ENCODE results near the gene ELOVL6. TPM values are rescaled to one million over a fixed set of nuclear protein-coding genes. Genes with fewer than 3 reads are reported as not detected.

The ELOVL6 gene
- polyA plus RNA-seq, 1 donor, result 14.1 TPM

DNA sequence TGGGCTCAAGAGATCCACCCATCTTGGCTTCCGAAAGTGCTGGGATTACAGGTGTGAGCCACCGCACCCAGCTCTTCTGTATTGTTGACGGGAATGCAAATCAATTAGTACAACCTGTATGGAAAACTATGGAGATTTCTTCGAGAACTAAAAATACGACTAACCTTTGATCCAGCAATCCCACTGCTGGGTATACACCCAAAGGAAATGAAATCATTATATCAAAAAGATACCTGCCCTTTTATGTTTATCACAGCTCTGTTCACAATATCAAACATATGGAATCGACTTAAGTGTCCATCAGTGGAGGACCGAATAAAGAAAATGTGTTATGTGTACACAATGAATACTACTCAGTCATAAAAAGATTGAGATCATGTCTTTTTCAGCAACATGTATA, 49.3 kb downstream of the ELOVL6 start:
- H3K4me3 ChIP-seq (ENCODE audit: low read length), result no peak overlapping the region
- DNase-seq, result no peak
- H3K27ac ChIP-seq (ENCODE audit: low read length), result no peak overlapping the region
- WGBS (ENCODE audit: insufficient coverage, low lambda C conversion rate), result 88% methylated on average over 2 of the region's 7 CpGs
- H3K27me3 ChIP-seq (ENCODE audit: control insufficient read depth, insufficient read depth, low read length), result no peaks in the 10 kb centered on the region
- H3K9me3 ChIP-seq (ENCODE audit: control insufficient read depth, low read depth, low read length), result no peaks in the 10 kb centered on the region
- no peaks in the 10 kb centered on the region for H3K4me1 ChIP-seq (ENCODE audit: control insufficient read depth, insufficient read depth, low read length)
- H3K36me3 ChIP-seq (ENCODE audit: control insufficient read depth, insufficient read depth, low read length), result no peaks in the 10 kb centered on the region

DNA sequence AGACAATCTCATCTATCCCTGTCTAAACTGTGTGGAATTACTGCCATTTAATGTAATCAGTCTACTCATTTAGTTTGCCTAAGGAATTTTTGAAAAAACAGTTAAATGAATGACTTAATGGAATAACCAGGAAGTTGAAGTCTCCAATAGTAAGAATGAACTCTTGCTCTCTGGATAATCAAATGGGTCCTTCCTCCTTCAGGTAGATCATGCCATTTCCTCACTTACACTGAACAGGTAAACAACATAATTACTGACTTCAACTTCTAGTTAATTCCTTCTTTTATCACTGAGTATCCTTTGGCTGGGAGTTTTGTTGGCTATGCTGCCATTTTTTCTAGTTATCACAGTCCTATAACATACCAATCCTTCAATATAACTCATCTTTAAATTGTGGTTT, 56.0 kb downstream of the ELOVL6 start:
- Histone ChIP-seq H3K27me3 (ENCODE audit: control insufficient read depth, insufficient read depth, low read length) (no peaks in the 10 kb centered on the region), H3K36me3 (ENCODE audit: control insufficient read depth, insufficient read depth, low read length) (no peaks in the 10 kb centered on the region), H3K27ac (ENCODE audit: low read length) (no peak overlapping the region), H3K4me3 (ENCODE audit: low read length) (no peak overlapping the region), H3K9me3 (ENCODE audit: control insufficient read depth, low read depth, low read length) (no peaks in the 10 kb centered on the region), H3K4me1 (ENCODE audit: control insufficient read depth, insufficient read depth, low read length) (peaks cover 16% of the 10 kb centered on the region)
- no peak for DNase-seq

DNA sequence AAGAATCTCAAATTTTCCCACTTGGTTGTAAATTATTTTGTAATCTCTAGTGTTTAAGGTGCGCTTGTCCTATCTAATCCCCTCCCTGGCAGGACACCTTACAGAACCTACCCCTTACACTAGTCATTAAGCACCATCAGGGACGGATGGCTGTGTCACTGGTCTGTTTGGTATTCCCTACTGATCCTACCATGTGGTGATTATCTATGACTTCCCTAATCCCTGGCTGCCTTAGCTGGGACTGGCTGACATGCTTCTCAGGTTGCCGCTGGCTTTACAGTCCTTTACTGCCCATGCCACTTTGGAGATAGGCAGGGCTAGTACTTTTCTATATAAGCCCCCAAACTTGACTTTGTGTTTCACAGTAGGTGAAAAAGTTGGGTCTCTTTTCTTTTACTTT, 58.6 kb downstream of the ELOVL6 start:
- Histone ChIP-seq H3K36me3 (ENCODE audit: control insufficient read depth, insufficient read depth, low read length) (no peaks in the 10 kb centered on the region), H3K9me3 (ENCODE audit: control insufficient read depth, low read depth, low read length) (no peaks in the 10 kb centered on the region), H3K27me3 (ENCODE audit: control insufficient read depth, insufficient read depth, low read length) (no peaks in the 10 kb centered on the region), H3K27ac (ENCODE audit: low read length) (no peak overlapping the region), H3K4me1 (ENCODE audit: control insufficient read depth, insufficient read depth, low read length) (peaks cover 33% of the 10 kb centered on the region), H3K4me3 (ENCODE audit: low read length) (no peak overlapping the region)
- no CpG with 5 or more reads among the region's 3 CpGs for WGBS (ENCODE audit: insufficient coverage, low lambda C conversion rate)
- no peak for DNase-seq

DNA sequence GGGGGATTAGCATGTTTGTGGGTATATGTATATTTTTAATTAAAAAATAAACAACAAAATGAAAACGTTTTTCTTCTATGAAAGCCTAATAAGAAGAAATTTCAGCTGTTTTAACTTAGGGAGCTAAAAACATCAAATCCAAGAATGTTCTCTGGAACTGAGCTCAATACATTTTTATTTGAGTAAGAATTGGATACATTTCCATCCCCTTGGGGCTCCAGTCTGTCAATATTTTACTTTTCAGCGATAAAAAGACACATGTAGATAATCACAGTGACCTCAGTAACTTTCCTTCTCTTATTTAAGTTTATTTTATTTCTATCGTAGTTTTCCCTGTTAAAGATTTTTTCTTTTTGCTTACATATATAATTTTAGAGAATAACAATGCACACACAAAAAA, 59.3 kb downstream of the ELOVL6 start:
- peaks cover 40% of the 10 kb centered on the region for H3K4me1 ChIP-seq (ENCODE audit: control insufficient read depth, insufficient read depth, low read length)
- no peaks in the 10 kb centered on the region for H3K36me3 ChIP-seq (ENCODE audit: control insufficient read depth, insufficient read depth, low read length)
- 92% methylated on average over 3 of the region's 3 CpGs for WGBS (ENCODE audit: insufficient coverage, low lambda C conversion rate)
- no peak overlapping the region for H3K27ac ChIP-seq (ENCODE audit: low read length)
- no peak overlapping the region for H3K4me3 ChIP-seq (ENCODE audit: low read length)
- H3K9me3 ChIP-seq (ENCODE audit: control insufficient read depth, low read depth, low read length), result no peaks in the 10 kb centered on the region
- no peaks in the 10 kb centered on the region for H3K27me3 ChIP-seq (ENCODE audit: control insufficient read depth, insufficient read depth, low read length)
- DNase-seq, result no peak

DNA sequence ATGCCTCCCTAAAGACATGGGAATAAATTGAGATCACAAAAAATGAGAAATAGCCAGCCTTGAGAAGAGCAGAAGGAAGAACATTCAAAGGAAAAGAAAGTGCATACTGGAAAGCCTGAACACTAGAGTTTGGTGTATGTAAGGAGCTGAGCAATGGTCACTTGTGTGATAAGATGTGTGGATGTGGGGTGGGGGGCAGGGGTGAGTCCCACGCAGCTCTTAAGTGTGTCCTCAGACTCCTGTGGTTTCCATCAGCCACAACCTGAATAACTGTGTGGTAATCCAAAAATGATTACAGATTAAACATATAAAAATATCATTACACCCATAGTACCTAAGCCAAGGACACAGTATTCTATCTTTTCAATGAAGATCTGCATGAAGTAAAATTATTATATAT, 59.9 kb downstream of the ELOVL6 start:
- DNase-seq, result no peak
- no peak overlapping the region for H3K27ac ChIP-seq (ENCODE audit: low read length)
- no CpG with 5 or more reads among the region's 1 CpG for WGBS (ENCODE audit: insufficient coverage, low lambda C conversion rate)
- peaks cover 44% of the 10 kb centered on the region for H3K4me1 ChIP-seq (ENCODE audit: control insufficient read depth, insufficient read depth, low read length)
- no peaks in the 10 kb centered on the region for H3K27me3 ChIP-seq (ENCODE audit: control insufficient read depth, insufficient read depth, low read length)
- H3K4me3 ChIP-seq (ENCODE audit: low read length), result no peak overlapping the region
- no peaks in the 10 kb centered on the region for H3K36me3 ChIP-seq (ENCODE audit: control insufficient read depth, insufficient read depth, low read length)
- no peaks in the 10 kb centered on the region for H3K9me3 ChIP-seq (ENCODE audit: control insufficient read depth, low read depth, low read length)

DNA sequence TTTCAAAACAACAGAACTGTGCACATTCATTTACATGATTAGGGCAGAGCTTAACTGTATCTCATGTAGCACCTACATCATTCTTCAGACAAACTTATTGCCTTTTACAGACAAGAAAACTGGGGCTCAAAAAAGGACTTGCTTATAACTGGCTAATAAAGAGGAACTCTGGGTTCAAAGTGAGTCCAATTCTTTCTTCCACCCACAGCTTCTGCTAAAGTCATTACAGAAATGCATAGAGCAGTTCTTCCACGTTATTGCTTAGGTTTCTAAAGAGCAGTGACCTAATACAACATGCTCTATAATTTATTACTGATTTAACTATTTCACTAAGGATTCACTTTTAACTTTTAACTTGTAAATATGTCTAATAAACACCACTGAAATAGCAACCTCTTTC, 60.6 kb downstream of the ELOVL6 start:
- H3K4me3 ChIP-seq (ENCODE audit: low read length), result no peak overlapping the region
- no peak for DNase-seq
- H3K36me3 ChIP-seq (ENCODE audit: control insufficient read depth, insufficient read depth, low read length), result no peaks in the 10 kb centered on the region
- peaks cover 47% of the 10 kb centered on the region for H3K4me1 ChIP-seq (ENCODE audit: control insufficient read depth, insufficient read depth, low read length)
- H3K27me3 ChIP-seq (ENCODE audit: control insufficient read depth, insufficient read depth, low read length), result no peaks in the 10 kb centered on the region
- WGBS (ENCODE audit: insufficient coverage, low lambda C conversion rate), result no CpG with 5 or more reads among the region's 1 CpG
- H3K9me3 ChIP-seq (ENCODE audit: control insufficient read depth, low read depth, low read length), result no peaks in the 10 kb centered on the region
- H3K27ac ChIP-seq (ENCODE audit: low read length), result no peak overlapping the region

DNA sequence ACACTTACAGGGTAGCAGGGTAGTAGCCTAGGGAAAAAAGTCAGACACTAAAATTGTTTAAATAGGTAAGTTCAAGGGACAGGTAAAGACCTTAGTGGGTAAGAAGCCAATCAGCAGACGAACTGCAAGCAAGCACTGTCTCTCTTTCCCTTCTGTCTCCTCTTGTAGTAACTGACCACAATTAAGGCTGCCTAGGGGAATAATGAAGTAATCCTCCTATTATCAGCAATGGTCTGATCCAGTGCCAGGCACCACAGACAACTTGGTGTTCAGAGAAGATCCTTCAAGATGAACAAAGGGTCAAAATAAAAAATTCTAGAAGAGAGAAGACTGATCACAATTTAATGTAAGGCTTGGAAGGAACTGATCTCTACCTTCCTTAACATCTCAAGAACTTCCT, 62.9 kb downstream of the ELOVL6 start:
- Histone ChIP-seq H3K4me1 (ENCODE audit: control insufficient read depth, insufficient read depth, low read length) (peaks cover 65% of the 10 kb centered on the region), H3K27ac (ENCODE audit: low read length) (peak overlapping the region; percentile 87), H3K27me3 (ENCODE audit: control insufficient read depth, insufficient read depth, low read length) (no peaks in the 10 kb centered on the region), H3K36me3 (ENCODE audit: control insufficient read depth, insufficient read depth, low read length) (no peaks in the 10 kb centered on the region), H3K9me3 (ENCODE audit: control insufficient read depth, low read depth, low read length) (no peaks in the 10 kb centered on the region), H3K4me3 (ENCODE audit: low read length) (no peak overlapping the region)
- no peak for DNase-seq
- no CpG with 5 or more reads among the region's 1 CpG for WGBS (ENCODE audit: insufficient coverage, low lambda C conversion rate)

DNA sequence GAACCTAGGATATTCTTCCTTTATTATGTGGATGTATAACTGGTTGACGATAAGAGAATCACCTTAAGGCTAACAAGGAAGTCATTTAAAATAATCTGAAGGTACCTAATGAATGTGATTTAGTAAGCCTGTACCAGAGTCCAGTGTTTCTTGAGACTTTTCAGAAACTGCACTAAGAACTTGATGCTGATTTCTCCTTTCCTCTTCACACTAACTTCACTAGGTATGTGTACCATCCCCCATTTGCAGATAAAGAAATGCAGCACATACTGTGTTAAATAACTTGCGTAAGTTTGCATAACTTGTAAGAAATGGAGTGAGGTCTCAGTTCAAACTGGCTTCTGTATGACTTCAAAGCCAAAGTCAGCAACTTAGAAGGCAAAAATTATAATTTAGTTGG, 63.3 kb downstream of the ELOVL6 start:
- H3K9me3 ChIP-seq (ENCODE audit: control insufficient read depth, low read depth, low read length), result no peaks in the 10 kb centered on the region
- no peak overlapping the region for H3K4me3 ChIP-seq (ENCODE audit: low read length)
- no peaks in the 10 kb centered on the region for H3K27me3 ChIP-seq (ENCODE audit: control insufficient read depth, insufficient read depth, low read length)
- WGBS (ENCODE audit: insufficient coverage, low lambda C conversion rate), result 40% methylated on average over 1 of the region's 2 CpGs
- H3K27ac ChIP-seq (ENCODE audit: low read length), result peak overlapping the region; percentile 87
- no peaks in the 10 kb centered on the region for H3K36me3 ChIP-seq (ENCODE audit: control insufficient read depth, insufficient read depth, low read length)
- peak; percentile 77 to 90 for DNase-seq
- peaks cover 67% of the 10 kb centered on the region for H3K4me1 ChIP-seq (ENCODE audit: control insufficient read depth, insufficient read depth, low read length)

DNA sequence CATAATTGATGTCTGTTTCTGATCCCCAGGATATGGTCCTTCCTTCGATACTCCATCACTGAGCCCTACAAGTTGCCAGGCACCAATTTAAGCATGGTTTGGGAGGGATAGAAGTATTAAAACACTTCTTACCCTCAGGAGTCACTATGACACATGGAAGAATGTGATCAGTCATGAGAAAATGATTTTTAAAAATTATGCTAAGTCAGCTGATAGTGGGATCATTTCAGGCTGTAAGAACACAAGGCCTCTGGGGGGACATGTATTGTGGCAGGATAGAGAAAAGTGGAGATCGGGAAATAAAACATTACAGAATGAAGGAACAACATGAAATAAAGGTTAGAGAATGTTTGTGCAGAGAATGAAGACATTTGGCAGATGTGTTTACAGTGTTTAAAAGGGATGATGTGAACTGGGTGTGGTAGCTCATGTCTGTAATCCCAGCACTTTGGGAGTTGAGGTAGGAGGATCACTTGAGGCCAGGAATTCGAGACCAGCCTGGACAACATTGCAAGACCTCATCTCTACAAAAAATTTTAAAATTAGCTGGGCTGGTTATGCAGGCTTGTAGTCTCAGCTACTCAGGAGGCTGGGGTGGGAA, 64.0 kb downstream of the ELOVL6 start:
- Histone ChIP-seq H3K27ac (ENCODE audit: low read length) (peak overlapping the region; percentile 87), H3K4me3 (ENCODE audit: low read length) (no peak overlapping the region), H3K36me3 (ENCODE audit: control insufficient read depth, insufficient read depth, low read length) (no peaks in the 10 kb centered on the region), H3K4me1 (ENCODE audit: control insufficient read depth, insufficient read depth, low read length) (peaks cover 61% of the 10 kb centered on the region), H3K9me3 (ENCODE audit: control insufficient read depth, low read depth, low read length) (no peaks in the 10 kb centered on the region), H3K27me3 (ENCODE audit: control insufficient read depth, insufficient read depth, low read length) (no peaks in the 10 kb centered on the region)
- no peak for DNase-seq
- no CpG with 5 or more reads among the region's 3 CpGs for WGBS (ENCODE audit: insufficient coverage, low lambda C conversion rate)

DNA sequence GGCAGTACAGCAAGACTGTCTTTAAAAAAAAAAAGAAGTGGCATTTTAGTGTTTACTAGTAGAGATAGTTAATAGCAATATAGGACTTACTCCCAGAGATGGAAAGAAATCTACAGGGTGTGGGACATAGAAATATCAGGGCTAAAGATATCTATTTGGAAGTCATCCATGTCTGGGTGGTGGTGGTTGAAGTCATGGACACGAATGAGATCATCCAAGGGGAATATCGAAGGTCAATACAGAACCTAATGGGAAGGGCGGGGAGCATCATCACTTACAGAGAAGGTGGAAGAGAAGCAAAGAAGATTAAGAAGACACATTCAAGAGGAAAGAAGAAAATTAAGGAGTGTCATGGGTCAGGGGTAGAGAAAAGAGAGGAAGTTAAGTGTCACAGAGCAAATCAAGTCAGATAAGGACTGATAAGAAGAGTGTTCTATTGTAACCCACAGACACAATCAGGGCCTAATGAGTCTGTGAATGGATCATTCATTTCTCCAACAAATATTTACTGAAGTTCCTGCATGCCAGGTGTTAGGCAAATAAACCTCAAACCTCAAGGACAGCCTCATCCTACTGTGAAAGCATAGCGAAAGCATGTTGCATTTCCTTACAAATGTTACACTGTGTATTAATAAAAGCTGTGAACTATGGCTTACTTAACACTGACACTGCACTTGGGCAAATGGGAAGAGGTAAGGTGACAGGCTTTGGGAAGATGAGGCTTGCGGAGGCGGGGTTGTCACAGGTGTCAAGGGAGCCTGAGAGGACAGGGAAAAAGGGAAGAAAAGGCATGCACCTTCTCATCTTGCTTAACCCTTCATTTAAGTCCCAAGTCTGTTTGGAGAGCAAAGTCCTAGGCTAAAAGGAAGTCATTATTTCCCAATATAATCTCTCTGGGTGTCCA, 65.3 kb downstream of the ELOVL6 start:
- Histone ChIP-seq H3K9me3 (ENCODE audit: control insufficient read depth, low read depth, low read length) (no peaks in the 10 kb centered on the region), H3K27me3 (ENCODE audit: control insufficient read depth, insufficient read depth, low read length) (no peaks in the 10 kb centered on the region), H3K27ac (ENCODE audit: low read length) (peak overlapping the region; percentile 18), H3K4me1 (ENCODE audit: control insufficient read depth, insufficient read depth, low read length) (peaks cover 57% of the 10 kb centered on the region), H3K36me3 (ENCODE audit: control insufficient read depth, insufficient read depth, low read length) (no peaks in the 10 kb centered on the region), H3K4me3 (ENCODE audit: low read length) (no peak overlapping the region)
- WGBS (ENCODE audit: insufficient coverage, low lambda C conversion rate), result 40% methylated on average over 3 of the region's 6 CpGs
- peak; percentile 34 to 81 for DNase-seq

DNA sequence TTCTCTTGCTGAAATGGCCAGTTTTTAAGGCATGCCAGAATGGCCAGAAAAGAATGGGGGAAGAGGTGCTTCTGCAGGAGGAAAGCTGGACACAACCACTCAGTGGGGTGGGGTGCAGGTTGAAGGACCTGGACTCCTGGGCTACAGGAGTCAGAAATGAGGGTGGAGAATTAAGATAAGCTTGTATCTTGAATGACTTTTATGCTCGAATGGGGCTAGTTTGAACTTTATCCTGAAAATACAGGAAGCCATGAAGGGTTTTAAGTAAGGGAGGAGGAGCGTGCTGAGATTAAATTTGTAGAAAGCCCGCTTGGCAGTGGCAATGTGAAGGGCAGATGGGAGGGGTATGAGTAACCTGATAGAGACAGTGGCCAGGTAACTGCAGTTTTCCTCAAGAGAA, 66.5 kb downstream of the ELOVL6 start:
- no peaks in the 10 kb centered on the region for H3K36me3 ChIP-seq (ENCODE audit: control insufficient read depth, insufficient read depth, low read length)
- DNase-seq, result peak in 1 of 2 donors; percentile 67
- H3K4me1 ChIP-seq (ENCODE audit: control insufficient read depth, insufficient read depth, low read length), result peaks cover 51% of the 10 kb centered on the region
- no peak overlapping the region for H3K4me3 ChIP-seq (ENCODE audit: low read length)
- H3K9me3 ChIP-seq (ENCODE audit: control insufficient read depth, low read depth, low read length), result no peaks in the 10 kb centered on the region
- peak overlapping the region; percentile 27 for H3K27ac ChIP-seq (ENCODE audit: low read length)
- 47% methylated on average over 3 of the region's 3 CpGs for WGBS (ENCODE audit: insufficient coverage, low lambda C conversion rate)
- no peaks in the 10 kb centered on the region for H3K27me3 ChIP-seq (ENCODE audit: control insufficient read depth, insufficient read depth, low read length)

All from large intestine (tissue), 3 donors.